Muscle of back (tissue), 11 donors: ENCODE results near the gene FYCO1. TPM values are rescaled to one million over a fixed set of nuclear protein-coding genes. Genes with fewer than 3 reads are reported as not detected.

Source experiments
- DNase-seq, 3 donors: peaks; one replicate each; pipeline versions ENCODE4 v3.0.0 to v3.0.0-alpha.2; 2013
- polyA plus RNA-seq, 10 donors: library from polyadenylated mRNA; unstranded; fragments of 120-200 nt; gene quantifications; one replicate each; pipeline ENCODE4 v1.2.1, GENCODE V29; 2013; ENCODE audit not compliant: insufficient read length in 10 of 10

Gene FYCO1
- polyA plus RNA-seq, 10 donors: 23.2 to 39.4 (median 30.1) TPM

- DNase-seq: peak in 1 of 3 donors; percentile 68
These were observed 9.9 kb downstream of the FYCO1 start for GRCh38 chr3:45985532-45986302.

GRCh38 chr3:45984331-45985312, 11.0 kb downstream of the FYCO1 start:
- DNase-seq: peak in 1 of 3 donors; percentile 81

GRCh38 chr3:45983770-45984169, 11.9 kb downstream of the FYCO1 start:
- no peak for DNase-seq

- DNase-seq: no peak
These were observed 14.1 kb downstream of the FYCO1 start for GRCh38 chr3:45981346-45982074.

GRCh38 chr3:45980819-45981218, 14.8 kb downstream of the FYCO1 start:
- no peak for DNase-seq

- no peak for DNase-seq
These were observed 15.3 kb downstream of the FYCO1 start for GRCh38 chr3:45980229-45980813.

GRCh38 chr3:45979378-45979777, 16.2 kb downstream of the FYCO1 start:
- DNase-seq: no peak

- DNase-seq: peak in 1 of 3 donors; percentile 22
These were observed 17.4 kb downstream of the FYCO1 start for GRCh38 chr3:45978006-45978761.

- no peak for DNase-seq
These were observed 19.2 kb downstream of the FYCO1 start for GRCh38 chr3:45976191-45977091.

GRCh38 chr3:45975686-45976085, 19.9 kb downstream of the FYCO1 start:
- DNase-seq: no peak

GRCh38 chr3:45974686-45975085, 20.9 kb downstream of the FYCO1 start:
- no peak for DNase-seq

GRCh38 chr3:45972534-45973402, 22.9 kb downstream of the FYCO1 start:
- no peak for DNase-seq

GRCh38 chr3:45969953-45970352, 25.7 kb downstream of the FYCO1 start:
- no peak for DNase-seq

- no peak for DNase-seq
These were observed 26.5 kb downstream of the FYCO1 start for GRCh38 chr3:45969116-45969515.

- DNase-seq: peak in 1 of 3 donors; percentile 43
These were observed 26.9 kb downstream of the FYCO1 start for GRCh38 chr3:45968706-45969105.

GRCh38 chr3:45968149-45968548, 27.5 kb downstream of the FYCO1 start:
- DNase-seq: peak in 1 of 3 donors; percentile 15

- peak in 1 of 3 donors; percentile 19 for DNase-seq
These were observed 27.9 kb downstream of the FYCO1 start for GRCh38 chr3:45967724-45968123.

- peak in 1 of 3 donors; percentile 34 for DNase-seq
These were observed 28.5 kb downstream of the FYCO1 start for GRCh38 chr3:45966950-45967640.
